C4-2B (cell line): ENCODE data around the gene OBSL1.

Experiments
- CTCF ChIP-seq: fragments of 450-650 bp; conservative IDR thresholded peaks from 2 replicates; pipeline ENCODE4 v1.5.1; 2017; ENCODE audit warnings: mild to moderate bottlenecking
- ZFX ChIP-seq: fragments of 450-650 bp; IDR thresholded peaks from 2 replicates; pipeline ENCODE4 v1.6.1; 2017

DNA sequence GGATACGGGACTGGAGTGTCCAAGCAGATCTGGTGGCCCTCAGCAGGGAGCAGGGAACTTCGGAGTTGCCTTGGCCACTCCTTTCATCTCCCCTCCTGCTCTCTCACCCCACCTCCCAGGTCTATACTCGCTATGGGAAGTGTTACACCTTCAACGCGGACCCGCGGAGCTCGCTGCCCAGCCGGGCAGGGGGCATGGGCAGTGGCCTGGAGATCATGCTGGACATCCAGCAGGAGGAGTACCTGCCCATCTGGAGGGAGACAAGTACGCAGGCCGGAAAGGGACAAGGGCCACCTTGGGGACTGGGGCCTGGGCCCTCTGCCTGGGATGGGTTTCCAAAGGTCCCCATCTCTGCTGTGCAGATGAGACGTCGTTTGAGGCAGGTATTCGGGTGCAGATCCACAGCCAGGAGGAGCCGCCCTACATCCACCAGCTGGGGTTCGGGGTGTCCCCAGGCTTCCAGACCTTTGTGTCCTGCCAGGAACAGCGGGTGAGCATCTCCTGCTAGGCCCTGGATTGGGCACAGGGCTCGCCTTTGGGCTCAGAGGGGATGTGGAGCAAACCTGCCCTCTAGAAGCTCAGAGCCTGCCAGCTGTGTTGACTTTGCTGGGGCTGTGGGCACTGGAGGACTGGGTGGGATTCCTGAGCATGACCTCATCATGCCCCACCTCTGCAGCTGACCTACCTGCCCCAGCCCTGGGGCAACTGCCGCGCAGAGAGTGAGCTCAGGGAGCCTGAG is 39.5 kb downstream of the OBSL1 start:
- TF ChIP-seq CTCF (no peak), ZFX (no peak)
